DOHH2 (cell line): ENCODE results near the gene GBF1.

Experiments
- H3F3A ChIP-seq: fragments of 200-600 bp; sonication (generic), shearing (Covaris generic); 2 replicates; pipeline ENCODE4 v1.6.0; 2016; ENCODE audit warnings: antibody characterized with exemption, mild to moderate bottlenecking; ENCODE audit not compliant: control insufficient read depth, insufficient read depth
- H3K27ac ChIP-seq: fragments of 200-600 bp; sonication (generic); 2 replicates; pipeline ENCODE4 v1.5.1; 2014; ENCODE audit warnings: low read depth, mild to moderate bottlenecking, low read length, moderate library complexity
- H3K27me3 ChIP-seq: fragments of 200-600 bp; sonication (generic); 2 replicates; pipeline ENCODE4 v1.6.1; 2014; ENCODE audit warnings: mild to moderate bottlenecking, low read length, mixed read lengths; ENCODE audit not compliant: control insufficient read depth
- H3K36me3 ChIP-seq: fragments of 200-600 bp; sonication (generic); 2 replicates; pipeline ENCODE4 v1.6.1; 2014; ENCODE audit warnings: mild to moderate bottlenecking, low read length, moderate library complexity, mixed read lengths; ENCODE audit not compliant: control insufficient read depth
- H3K4me1 ChIP-seq: fragments of 200-600 bp; sonication (generic); 2 replicates; pipeline ENCODE4 v1.6.1; 2014; ENCODE audit warnings: mild to moderate bottlenecking, low read length, mixed read lengths; ENCODE audit not compliant: control insufficient read depth
- H3K4me2 ChIP-seq: fragments of 200-600 bp; sonication (generic); 2 replicates; pipeline ENCODE4 v1.6.0; 2014; ENCODE audit warnings: mild to moderate bottlenecking, low read length, moderate library complexity
- H3K4me3 ChIP-seq: fragments of 200-600 bp; sonication (generic); 2 replicates; pipeline ENCODE4 v1.5.1; 2014; ENCODE audit warnings: mild to moderate bottlenecking, low read length, mixed read lengths
- H3K79me2 ChIP-seq: fragments of 200-600 bp; sonication (generic); 2 replicates; pipeline ENCODE4 v1.6.1; 2014; ENCODE audit warnings: mild to moderate bottlenecking, low read length, mixed read lengths; ENCODE audit not compliant: control insufficient read depth
- H3K9me2 ChIP-seq: fragments of 200-600 bp; sonication (generic); replicated peaks from 2 replicates; pipeline ENCODE4 v1.6.1; 2014; ENCODE audit warnings: mild to moderate bottlenecking, low read length, mixed read lengths; ENCODE audit not compliant: control insufficient read depth
- H3K9me3 ChIP-seq: fragments of 200-600 bp; sonication (generic); 2 replicates; pipeline ENCODE4 v1.6.1; 2014; ENCODE audit warnings: antibody characterized with exemption, low read length, mixed read lengths; ENCODE audit not compliant: control insufficient read depth, insufficient read depth
- H4K20me1 ChIP-seq: fragments of 200-600 bp; sonication (generic); 2 replicates; pipeline ENCODE4 v1.6.0; 2014; ENCODE audit warnings: low read depth, mild to moderate bottlenecking, antibody characterized with exemption, low read length, moderate library complexity; ENCODE audit not compliant: control insufficient read depth, insufficient read depth
- CTCF ChIP-seq: fragments of 200-600 bp; sonication (generic); IDR thresholded peaks from one replicate; pipeline ENCODE4 v1.5.1; 2014; ENCODE audit warnings: antibody characterized with exemption, mild to moderate bottlenecking, low read depth, low read length; ENCODE audit not compliant: poor library complexity, severe bottlenecking
- EZH2phosphoT487 ChIP-seq: fragments of 200-600 bp; sonication (generic); IDR thresholded peaks from 2 replicates; pipeline ENCODE4 v1.6.1; 2017; ENCODE audit warnings: borderline replicate concordance, mild to moderate bottlenecking, antibody characterized with exemption, low read length, moderate library complexity, mixed read lengths

The GBF1 gene

DNA sequence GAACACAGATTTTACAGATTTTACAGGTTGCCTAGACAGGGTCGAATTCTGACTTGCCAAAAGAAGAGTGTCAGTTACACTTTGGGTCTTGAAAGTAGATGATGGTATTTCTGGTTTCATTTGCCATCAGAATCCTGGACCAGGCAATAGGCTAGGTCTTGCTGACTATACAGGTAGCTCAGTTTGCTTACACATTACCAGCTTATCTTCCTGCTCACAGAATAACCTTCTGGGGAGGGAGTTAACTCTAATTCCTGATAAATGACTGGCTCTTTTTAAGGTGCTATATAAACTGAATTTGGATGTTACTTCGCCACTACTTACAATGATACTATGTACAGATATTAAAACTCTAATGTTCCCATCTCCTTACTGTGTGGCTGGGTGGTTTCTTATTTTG, 39.8 kb downstream of the GBF1 start:
- H3K27ac ChIP-seq = no peak overlapping the region
- no peak overlapping the region for H3K4me3 ChIP-seq
- H3K27me3 ChIP-seq = no peaks in the 10 kb centered on the region
- H3K4me1 ChIP-seq = peaks cover 11% of the 10 kb centered on the region
- peaks cover 3% of the 10 kb centered on the region; the same call in 1 of the 2 replicates for H4K20me1 ChIP-seq
- no peaks in the 10 kb centered on the region for H3K9me2 ChIP-seq
- H3F3A ChIP-seq = no peaks in the 10 kb centered on the region
- peaks cover 7% of the 10 kb centered on the region; the same call in 1 of the 2 replicates for H3K36me3 ChIP-seq
- H3K9me3 ChIP-seq = no peaks in the 10 kb centered on the region
- no peak for TF ChIP-seq CTCF
- TF ChIP-seq EZH2phosphoT487 = no peak
- H3K79me2 ChIP-seq = peaks cover 18% of the 10 kb centered on the region
- H3K4me2 ChIP-seq = no peak overlapping the region

DNA sequence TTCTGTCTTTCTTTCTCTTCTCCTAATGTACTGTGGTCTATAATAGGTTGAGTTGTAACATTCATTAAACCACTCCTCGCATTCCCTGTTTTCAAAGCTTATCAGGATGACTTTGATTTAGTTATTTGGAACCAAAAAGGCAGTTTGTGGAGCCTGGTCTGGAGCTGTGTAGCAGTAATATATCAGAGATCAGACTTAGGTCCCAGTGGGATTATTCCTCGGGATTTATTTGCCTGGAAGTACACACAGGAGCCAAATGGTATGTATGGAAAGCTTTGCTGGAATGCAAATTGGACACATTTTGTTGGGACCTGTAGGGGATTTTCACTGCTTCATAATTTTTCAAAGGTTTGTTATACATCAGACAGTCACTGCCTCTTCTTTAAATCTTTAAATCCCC, 40.9 kb downstream of the GBF1 start:
- H4K20me1 ChIP-seq = peaks cover 3% of the 10 kb centered on the region; the same call in 1 of the 2 replicates
- H3K27me3 ChIP-seq = no peaks in the 10 kb centered on the region
- TF ChIP-seq CTCF (no peak), EZH2phosphoT487 (no peak)
- no peak overlapping the region for H3K27ac ChIP-seq
- H3K9me3 ChIP-seq = no peaks in the 10 kb centered on the region
- H3K9me2 ChIP-seq = no peaks in the 10 kb centered on the region
- no peak overlapping the region for H3K4me2 ChIP-seq
- no peak overlapping the region for H3K4me3 ChIP-seq
- H3K4me1 ChIP-seq = peaks cover under 1% of the 10 kb centered on the region; the same call in 1 of the 2 replicates
- no peaks in the 10 kb centered on the region for H3F3A ChIP-seq
- peaks cover 7% of the 10 kb centered on the region; the same call in 1 of the 2 replicates for H3K36me3 ChIP-seq
- H3K79me2 ChIP-seq = peaks cover 11% of the 10 kb centered on the region

- TF ChIP-seq CTCF = no peak
- TF ChIP-seq EZH2phosphoT487 = no peak
- Histone ChIP-seq H3K27me3 (no peaks in the 10 kb centered on the region), H3K79me2 (peaks cover 15% of the 10 kb centered on the region), H3K27ac (no peak overlapping the region), H3K4me3 (no peak overlapping the region), H3K36me3 (peaks cover 5% of the 10 kb centered on the region; the same call in 1 of the 2 replicates), H3F3A (no peaks in the 10 kb centered on the region), H3K9me3 (no peaks in the 10 kb centered on the region), H4K20me1 (peaks cover 3% of the 10 kb centered on the region; the same call in 1 of the 2 replicates), H3K9me2 (no peaks in the 10 kb centered on the region), H3K4me1 (no peaks in the 10 kb centered on the region), H3K4me2 (no peak overlapping the region)
Observed at GRCh38 chr10:102287538-102287937, 42.2 kb downstream of the GBF1 start.
